NCI-H2196 (cell line): Measurements from ENCODE around the gene PRKG1.

Experiments used
- DNase-seq: peaks from one replicate; lab custom pipeline; 2025; ENCODE audit not compliant: unreplicated experiment; lab: John Stamatoyannopoulos, UW

Gene PRKG1

GRCh38 chr10:52261362-52261761 is 1187.1 kb downstream of the PRKG1 start:
- DNase-seq = no peak

GRCh38 chr10:52265131-52265926 is 1191.0 kb downstream of the PRKG1 start:
- DNase-seq = no peak

- DNase-seq = no peak
Measured at GRCh38 chr10:52266858-52267257, 1192.6 kb downstream of the PRKG1 start.

DNA sequence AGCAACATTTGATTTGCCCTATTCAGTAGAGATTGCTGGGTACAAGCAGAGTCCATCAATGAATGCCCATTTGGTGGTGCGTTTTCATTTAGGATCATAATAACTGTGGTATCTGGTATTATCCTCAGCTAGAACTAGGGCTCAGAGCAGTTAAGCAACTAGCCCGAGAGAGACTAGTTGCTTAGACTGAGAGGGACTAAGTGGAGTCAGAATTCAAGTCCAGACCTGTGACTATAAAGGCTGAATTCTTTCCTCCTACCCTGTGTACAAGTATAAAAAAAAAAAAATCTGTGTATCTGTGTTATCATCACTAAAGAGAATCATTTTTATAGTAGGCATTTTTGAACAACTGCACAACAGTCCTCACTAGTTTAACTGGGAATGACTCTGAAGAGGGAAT is 1194.5 kb downstream of the PRKG1 start:
- no peak for DNase-seq

GRCh38 chr10:52269233-52269632 is 1194.9 kb downstream of the PRKG1 start:
- DNase-seq = no peak

DNA sequence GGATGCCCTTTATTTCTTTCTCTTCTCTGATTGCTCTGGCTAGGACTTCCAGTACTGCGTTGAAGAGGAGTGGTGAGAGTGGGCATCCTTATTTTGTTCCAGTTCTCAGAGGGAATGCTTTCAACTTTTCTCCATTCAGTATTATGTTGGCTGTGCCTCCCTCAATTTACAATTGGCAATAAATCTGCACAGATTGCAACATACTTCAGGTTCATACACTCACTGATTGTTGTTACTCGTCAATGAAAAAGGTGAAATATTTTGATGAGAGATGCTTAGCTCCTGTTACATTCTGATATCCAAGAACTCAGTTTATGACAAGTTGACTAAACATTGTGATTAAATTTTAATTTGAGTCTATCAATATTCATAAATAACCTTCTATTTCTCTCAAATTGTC is 1201.9 kb downstream of the PRKG1 start:
- no peak for DNase-seq

GRCh38 chr10:52276986-52277385 is 1202.7 kb downstream of the PRKG1 start:
- no peak for DNase-seq

DNA sequence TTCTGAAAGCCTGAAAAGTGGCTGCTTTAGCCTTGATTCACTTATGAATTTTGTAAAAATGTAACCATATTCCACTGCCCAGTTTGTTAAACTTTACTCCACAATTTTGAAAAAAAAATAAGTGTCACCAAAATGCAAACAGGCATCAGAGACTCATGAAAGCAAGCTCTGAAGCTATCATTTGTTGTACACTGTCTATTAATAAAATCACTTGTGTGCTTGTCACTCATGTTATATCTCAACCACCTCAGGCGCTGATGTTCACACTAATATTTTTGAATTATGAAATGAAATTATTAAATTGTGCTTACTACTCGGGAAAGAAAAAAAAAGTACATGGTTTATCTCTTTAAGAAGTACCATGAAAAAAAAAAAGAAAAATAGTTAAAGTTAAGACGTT is 1205.3 kb downstream of the PRKG1 start:
- DNase-seq = no peak

DNA sequence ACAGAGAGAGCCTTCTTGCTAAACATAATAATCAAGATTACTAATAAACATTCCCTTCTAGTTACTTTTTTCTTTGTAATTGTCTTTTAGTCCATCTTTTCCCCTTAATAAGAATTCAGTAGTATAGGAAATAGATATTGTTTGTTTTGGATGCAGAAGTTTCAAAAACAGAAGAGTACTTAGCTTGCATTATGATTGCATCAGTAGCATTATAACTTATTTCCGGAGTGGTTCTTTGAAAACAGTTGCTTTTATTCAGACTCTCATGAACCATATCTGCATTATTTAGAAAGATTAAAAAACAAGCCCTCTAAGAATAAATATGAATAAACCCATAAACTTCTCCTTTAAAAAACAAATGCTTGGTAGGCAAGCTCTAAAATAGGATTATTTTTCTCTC is 1205.8 kb downstream of the PRKG1 start:
- no peak for DNase-seq

- DNase-seq = no peak
Measured at GRCh38 chr10:52283174-52283573, 1208.9 kb downstream of the PRKG1 start.

- no peak for DNase-seq
Measured at GRCh38 chr10:52284416-52285013, 1210.2 kb downstream of the PRKG1 start.

GRCh38 chr10:52287866-52288265 is 1213.6 kb downstream of the PRKG1 start:
- no peak for DNase-seq

GRCh38 chr10:52297747-52298146 is 1223.5 kb downstream of the PRKG1 start:
- DNase-seq = no peak

DNA sequence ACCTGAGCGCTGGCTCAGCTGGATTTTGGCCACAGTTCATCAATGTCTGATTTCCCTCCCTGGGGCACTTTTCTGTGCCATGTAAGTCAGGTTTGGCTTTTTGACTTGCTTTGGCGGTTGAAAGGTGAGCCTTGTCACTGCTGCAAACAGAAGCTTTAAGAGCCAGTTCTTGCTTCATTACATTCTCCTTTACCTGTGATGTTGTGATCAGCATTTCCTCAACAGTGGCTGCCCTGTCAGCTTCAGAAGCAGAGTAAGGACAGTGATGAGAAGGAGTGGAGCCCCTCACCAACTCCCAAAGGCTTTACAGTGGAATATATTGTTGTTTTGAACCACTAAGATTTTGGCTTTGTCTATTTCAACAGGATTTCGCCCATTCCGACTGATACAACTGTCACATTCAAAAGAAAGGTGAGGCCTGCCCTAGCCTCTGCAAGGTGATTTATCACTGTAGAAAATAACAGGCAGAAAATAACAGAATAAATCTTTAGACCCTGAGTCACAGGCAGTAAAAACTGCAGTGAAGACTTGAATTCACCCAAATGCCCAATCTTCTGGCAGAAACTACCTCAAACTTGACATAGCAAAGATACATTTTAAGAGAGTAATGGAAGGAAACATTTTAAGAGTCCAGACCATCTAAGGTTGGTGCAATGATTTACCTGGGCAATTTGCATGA is 1226.5 kb downstream of the PRKG1 start:
- no peak for DNase-seq

DNA sequence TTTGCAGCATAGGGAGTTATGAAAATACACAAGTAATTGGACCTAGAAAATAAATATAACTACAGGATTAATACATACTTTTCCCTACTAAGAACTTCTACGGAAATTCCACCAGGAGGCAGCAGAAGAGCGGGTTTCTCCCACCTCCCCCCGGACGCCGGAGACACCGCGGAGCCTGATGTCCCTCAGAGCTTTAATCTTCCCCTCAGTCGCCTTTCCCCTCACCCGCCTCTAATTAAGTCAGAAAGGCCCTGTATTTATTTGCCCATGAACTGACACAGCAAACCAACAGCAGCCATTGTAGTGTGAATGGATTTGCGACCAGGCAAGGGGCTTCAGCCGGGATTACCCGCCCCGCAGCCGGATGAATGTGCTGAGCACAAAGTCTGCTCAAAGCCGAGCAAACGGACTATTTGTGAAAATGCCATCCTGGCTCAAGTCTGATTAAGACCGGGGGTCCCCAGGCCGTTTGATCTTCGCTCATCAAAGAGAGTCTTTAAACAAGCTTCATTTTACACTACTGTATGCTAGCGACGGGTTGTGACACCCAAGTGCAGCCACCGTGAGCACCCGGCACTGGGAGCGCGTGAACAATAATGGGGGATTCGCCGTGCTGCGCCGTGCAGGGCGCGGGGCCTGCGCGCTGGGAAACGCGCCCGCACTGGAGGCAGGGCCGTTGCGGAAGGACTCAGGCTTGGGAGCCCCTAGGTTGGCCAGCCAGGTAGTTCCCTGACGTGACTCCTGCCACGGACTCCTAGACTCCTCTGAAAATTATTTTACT is 1234.2 kb downstream of the PRKG1 start:
- DNase-seq = no peak

DNA sequence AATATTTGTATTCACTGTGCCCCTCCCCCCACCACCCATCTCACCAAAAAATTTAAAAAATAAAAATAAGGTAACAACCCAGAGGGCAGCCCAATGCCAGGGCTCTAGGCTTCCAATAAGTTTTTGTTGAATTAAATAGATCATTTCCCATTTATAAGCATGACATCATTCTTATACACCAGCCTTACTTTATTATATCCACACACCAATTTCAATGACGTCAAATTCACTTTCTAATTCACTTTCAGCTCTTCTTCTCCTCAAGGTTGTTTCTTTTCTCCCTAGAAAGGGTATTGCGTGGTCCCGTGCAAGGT is 1238.6 kb downstream of the PRKG1 start:
- no peak for DNase-seq

- no peak for DNase-seq
Measured at GRCh38 chr10:52313256-52313932, 1239.1 kb downstream of the PRKG1 start.

GRCh38 chr10:52313933-52314821 is 1239.9 kb downstream of the PRKG1 start, which contains the start of gene DKK1:
Gene DKK1 (plus strand): TSS chr10:52314281. CDS start chr10:52314435, 154 bp downstream.
- DNase-seq = no peak

- no peak for DNase-seq
Measured at GRCh38 chr10:52314822-52315552, 1240.7 kb downstream of the PRKG1 start.
